ENCODE data around the gene GPT2.
"Not testable (repeated sequence)": the region's sequence is repeated elsewhere in the genome, so short reads cannot be mapped to it uniquely, and the experiment has no call there.

GPT2 gene

GRCh38 chr16:46862555-46863447 is 21.4 kb upstream of the GPT2 start:
- in situ Hi-C loops (cut with MboI; ENCODE audit: low sequenced_read_pairs) = no loop called here

DNA sequence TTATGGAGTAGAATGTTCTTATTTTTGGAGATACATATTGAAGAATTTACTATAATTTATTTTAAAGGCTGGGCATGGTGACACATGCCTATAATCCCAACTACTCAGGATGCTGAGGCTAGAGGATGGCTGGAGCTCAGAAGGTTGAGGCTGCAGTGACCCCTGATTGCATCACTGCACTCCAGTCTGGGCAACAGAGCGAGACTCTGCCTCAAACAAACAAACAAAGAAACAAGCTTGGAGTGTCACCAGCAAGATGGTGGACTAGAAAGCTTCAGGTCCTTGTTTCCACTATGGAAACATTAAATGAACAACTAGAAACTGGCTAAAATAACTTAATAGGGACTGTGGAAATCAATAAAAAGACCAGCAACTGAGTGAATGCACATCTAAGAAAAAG is 17.9 kb upstream of the GPT2 start:
- in situ Hi-C loops (cut with MboI; ENCODE audit: low sequenced_read_pairs) = no loop called here

DNA sequence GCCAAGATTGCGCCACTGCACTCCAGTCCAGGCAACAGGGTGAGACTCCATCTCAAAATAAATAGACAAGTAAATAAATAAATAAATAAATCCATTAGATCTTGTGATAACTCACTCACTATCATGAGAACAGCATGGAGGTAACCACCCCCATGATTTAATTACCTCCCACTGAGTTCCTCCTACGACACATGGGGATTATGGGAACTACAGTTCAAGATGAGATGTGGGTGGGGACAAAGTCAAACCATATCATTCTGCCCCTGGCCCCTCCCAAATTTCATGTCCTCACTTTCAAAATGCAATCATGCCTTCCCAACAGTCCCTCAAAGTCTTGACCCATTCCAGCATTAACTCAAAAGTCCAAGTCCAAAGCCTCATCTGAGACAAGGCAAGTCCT is 16.7 kb upstream of the GPT2 start:
- in situ Hi-C loops (cut with MboI; ENCODE audit: low sequenced_read_pairs) = not testable (repeated sequence)

- in situ Hi-C loops (cut with MboI; ENCODE audit: low sequenced_read_pairs) = not testable (repeated sequence)
Measured at GRCh38 chr16:46868891-46869290, 15.3 kb upstream of the GPT2 start.

DNA sequence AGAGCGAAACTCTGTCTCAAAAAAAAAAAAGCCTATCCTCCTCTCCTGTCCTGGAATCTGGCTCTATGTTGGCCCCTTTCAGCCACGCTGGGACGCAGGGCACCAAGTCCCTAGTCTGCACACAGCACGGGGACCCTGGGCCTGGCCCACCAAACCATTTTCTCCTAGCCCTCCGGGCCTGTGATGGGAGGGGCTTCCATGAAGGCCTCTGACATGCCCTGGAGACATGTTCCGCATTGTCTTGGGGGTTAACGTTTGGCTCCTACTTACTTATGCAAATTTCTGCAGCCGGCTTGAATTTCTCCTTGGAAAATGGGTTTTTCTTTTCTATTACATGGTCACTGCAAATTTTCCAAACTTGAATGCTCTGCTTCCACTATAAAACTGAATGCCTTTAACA is 12.6 kb upstream of the GPT2 start:
- in situ Hi-C loops (cut with MboI; ENCODE audit: low sequenced_read_pairs) = no loop called here

DNA sequence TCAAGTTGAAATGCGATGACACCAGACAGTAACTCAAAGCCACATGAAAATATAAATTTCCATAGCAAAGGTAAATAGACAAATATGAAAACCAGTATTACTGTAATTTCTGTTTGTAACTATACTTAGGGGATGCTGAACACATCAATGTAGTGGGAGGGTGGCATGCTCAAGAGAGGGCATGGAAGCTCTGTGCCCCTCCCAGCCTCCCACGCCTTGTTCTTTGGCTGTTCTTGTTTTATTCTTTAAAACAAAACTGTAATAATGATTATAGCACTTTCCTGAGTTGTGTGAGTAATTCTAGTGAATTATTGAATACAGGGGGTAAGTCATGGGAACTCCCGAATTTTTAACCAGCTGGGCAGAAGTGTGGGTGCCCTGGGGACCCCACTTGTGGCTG is 11.0 kb upstream of the GPT2 start:
- in situ Hi-C loops (cut with MboI; ENCODE audit: low sequenced_read_pairs) = no loop called here

DNA sequence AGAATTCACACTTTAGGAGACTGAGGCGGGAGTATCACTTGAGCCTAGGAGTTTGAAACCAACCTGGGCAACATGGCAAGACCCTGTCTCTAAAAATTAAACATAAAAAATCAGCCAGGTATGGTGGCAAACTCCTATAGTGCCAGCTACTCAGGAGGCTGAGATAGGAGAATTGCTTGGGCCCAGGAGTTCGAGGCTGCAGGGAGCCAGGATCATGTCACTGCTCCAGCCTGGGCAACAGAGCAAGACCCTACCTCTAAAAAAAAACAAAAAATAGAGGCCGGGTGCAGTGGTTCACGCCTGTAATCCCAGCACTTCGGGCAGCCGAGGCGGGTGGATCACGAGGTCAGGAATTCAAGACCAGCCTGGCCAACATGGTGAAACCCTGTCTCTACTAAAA is 8.9 kb upstream of the GPT2 start:
- in situ Hi-C loops (cut with MboI; ENCODE audit: low sequenced_read_pairs) = no loop called here

DNA sequence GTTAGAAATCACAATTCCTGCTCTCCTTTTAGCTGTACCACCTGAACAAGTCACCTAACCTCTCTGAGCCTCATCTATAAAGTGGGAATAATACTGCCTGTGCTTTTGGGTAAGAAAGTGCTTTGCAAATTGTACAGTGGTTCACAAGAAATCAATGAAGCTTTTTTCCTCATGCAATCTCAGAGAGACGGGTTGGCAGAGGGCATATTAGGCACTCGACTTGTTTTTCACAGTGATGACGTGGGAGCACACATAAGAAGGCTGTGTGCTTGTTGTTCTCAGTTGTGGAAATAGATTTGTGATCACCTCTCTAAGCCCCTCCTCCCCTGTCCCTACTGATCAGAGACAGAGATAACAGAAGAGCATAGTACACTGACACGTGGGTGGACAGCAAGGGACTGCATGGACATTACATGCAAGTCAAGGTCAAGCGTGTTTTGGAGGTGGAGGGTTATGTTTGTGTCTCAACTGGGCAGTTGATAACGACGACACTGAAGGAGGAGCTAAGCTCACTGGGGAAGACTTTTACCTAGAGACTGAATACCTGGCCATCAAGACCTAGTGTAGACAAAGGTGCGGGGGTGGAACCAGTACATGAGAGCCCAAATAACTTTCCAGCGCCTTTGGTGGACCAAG is 1.7 kb upstream of the GPT2 start:
- in situ Hi-C loops (cut with MboI; ENCODE audit: low sequenced_read_pairs) = no loop called here

GRCh38 chr16:46882940-46883307 is 1.2 kb upstream of the GPT2 start:
- in situ Hi-C loops (cut with MboI; ENCODE audit: low sequenced_read_pairs) = no loop called here

- in situ Hi-C loops (cut with MboI; ENCODE audit: low sequenced_read_pairs) = no loop called here
Measured at GRCh38 chr16:46883353-46883689, 841 bp upstream of the GPT2 start.

DNA sequence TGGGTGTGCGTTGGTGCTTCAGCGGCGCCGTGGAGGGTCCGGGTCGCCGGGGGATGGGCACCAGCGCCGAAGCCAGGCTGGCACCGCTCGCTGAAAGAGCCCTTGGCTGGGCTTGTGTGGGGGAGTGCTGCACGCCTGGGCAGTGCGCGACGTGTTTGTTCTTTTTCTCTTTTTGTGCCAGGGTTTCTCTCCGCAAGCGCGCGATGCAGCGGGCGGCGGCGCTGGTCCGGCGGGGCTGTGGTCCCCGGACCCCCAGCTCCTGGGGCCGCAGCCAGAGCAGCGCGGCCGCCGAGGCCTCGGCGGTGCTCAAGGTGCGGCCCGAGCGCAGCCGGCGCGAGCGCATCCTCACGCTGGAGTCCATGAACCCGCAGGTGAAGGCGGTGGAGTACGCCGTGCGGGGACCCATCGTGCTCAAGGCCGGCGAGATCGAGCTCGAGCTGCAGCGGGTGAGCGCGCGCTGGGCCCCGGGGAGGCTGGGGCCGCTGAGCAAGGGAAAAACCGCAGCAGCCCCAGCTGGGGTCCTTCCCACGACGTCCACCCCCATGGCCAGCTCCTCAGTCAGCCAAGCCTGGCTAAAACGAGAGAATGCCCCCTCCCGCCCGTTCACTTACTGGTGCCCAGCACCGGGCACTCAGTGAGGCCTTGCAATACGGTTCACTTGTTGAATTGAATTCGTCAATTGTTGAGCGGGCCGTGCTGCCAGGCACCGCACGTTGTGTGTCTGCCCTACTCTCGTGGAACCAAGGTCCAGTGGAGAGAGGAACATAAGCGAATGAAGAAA is 541 bp downstream of the GPT2 start:
- in situ Hi-C loops (cut with MboI; ENCODE audit: low sequenced_read_pairs) = no loop called here

GRCh38 chr16:46885960-46886763 is 2.0 kb downstream of the GPT2 start:
- in situ Hi-C loops (cut with MboI; ENCODE audit: low sequenced_read_pairs) = no loop called here

- in situ Hi-C loops (cut with MboI; ENCODE audit: low sequenced_read_pairs) = no loop called here
Measured at GRCh38 chr16:46886764-46887523, 2.8 kb downstream of the GPT2 start.

DNA sequence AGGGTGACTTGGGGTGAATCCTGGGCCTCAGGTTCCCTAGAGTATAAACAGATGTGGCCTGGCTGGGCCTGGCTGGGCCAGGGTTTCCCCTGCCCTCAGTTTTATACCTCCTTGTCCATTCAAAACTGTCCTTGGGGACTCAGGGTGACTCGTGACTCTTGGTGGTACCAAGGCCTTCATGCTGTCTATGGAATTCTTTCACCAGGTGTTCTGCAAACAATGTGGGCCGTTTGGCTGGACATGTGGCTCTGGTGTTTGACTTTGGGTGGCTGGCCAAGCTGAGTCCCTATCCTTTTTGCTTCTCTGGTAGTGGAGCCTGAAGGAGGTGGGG is 3.3 kb downstream of the GPT2 start:
- in situ Hi-C loops (cut with MboI; ENCODE audit: low sequenced_read_pairs) = no loop called here

- in situ Hi-C loops (cut with MboI; ENCODE audit: low sequenced_read_pairs) = no loop called here
Measured at GRCh38 chr16:46889245-46889941, 5.2 kb downstream of the GPT2 start.

- in situ Hi-C loops (cut with MboI; ENCODE audit: low sequenced_read_pairs) = no loop called here
Measured at GRCh38 chr16:46889942-46890300, 5.8 kb downstream of the GPT2 start.

- in situ Hi-C loops (cut with MboI; ENCODE audit: low sequenced_read_pairs) = no loop called here
Measured at GRCh38 chr16:46891910-46892309, 7.7 kb downstream of the GPT2 start.

GRCh38 chr16:46894036-46894672 is 10.0 kb downstream of the GPT2 start:
- in situ Hi-C loops (cut with MboI; ENCODE audit: low sequenced_read_pairs) = no loop called here

Data from hTERT RPE-1 (cell line).